Measurements from ENCODE around the gene MAB21L4.

DNA sequence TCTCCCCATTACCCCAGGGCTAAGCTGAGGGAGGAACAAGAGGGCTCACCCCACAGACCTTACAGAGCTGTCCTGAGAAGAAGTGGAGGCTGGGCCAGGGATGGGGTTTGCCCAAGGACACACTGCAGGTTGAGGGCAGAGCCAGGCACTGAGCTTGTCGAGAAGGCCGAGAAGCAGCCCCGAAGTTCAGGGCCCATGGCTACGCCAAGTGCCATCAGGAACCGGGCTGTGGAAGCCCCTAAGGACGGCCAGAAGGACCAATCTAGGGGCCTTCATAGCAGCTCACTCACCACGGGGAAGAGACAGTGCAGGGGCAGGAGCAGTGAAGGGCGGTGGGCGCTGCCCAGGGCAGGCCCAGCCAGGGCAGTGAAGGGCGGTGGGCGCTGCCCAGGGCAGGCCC, 45.9 kb downstream of the MAB21L4 start:
- no peak for TF ChIP-seq POLR2A (IDR thresholded peaks at IDR 0.05)
- TF ChIP-seq, protein P1, sequence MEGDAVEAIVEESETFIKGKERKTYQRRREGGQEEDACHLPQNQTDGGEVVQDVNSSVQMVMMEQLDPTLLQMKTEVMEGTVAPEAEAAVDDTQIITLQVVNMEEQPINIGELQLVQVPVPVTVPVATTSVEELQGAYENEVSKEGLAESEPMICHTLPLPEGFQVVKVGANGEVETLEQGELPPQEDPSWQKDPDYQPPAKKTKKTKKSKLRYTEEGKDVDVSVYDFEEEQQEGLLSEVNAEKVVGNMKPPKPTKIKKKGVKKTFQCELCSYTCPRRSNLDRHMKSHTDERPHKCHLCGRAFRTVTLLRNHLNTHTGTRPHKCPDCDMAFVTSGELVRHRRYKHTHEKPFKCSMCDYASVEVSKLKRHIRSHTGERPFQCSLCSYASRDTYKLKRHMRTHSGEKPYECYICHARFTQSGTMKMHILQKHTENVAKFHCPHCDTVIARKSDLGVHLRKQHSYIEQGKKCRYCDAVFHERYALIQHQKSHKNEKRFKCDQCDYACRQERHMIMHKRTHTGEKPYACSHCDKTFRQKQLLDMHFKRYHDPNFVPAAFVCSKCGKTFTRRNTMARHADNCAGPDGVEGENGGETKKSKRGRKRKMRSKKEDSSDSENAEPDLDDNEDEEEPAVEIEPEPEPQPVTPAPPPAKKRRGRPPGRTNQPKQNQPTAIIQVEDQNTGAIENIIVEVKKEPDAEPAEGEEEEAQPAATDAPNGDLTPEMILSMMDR (IDR thresholded peaks at IDR 0.05): no peak
